A549 (cell line): ENCODE measurements around the gene SEPTIN7. TPM values are rescaled to one million over a fixed set of nuclear protein-coding genes. Genes with fewer than 3 reads are reported as not detected.

Experiments
- ATAC-seq, 2 experiments: fragments of 200-7000 bp in 1 of 2; fragments of >200 bp in 1 of 2; cut with Nextera tagmentation in 1 of 2; cut with Tn5 transposase in 1 of 2; 3 replicates each; pipeline versions ENCODE4 v1.8.0 to v1.9.1; 2018 to 2020; ENCODE audit warnings: mild to moderate bottlenecking in 1 of 2, moderate library complexity in 1 of 2
- CTCF ChIA-PET: fragments of 300-600 bp; sonication (Branson Sonifier 250); formaldehyde crosslinking; extraction: SDS; loops from one replicate; lab custom pipeline; 2021; ENCODE audit warnings: antibody characterized with exemption, inconsistent platforms; lab: Yijun Ruan, JAX
- POLR2A ChIA-PET: fragments of 350-600 bp; formaldehyde crosslinking; extraction: SDS; loops from one replicate; lab custom pipeline; 2021; ENCODE audit warnings: antibody characterized with exemption, inconsistent platforms; lab: Yijun Ruan, JAX
- DNase-seq, 2 experiments: peaks; one replicate each; pipeline versions ENCODE4 v3.0.0 to v3.0.0-alpha.2; 2011 to 2016; ENCODE audit warnings: low read depth in 1 of 2, low spot score in 1 of 2
- FAIRE-seq: peaks from 2 replicates; lab custom pipeline; 2011; peaks lifted over from hg19 to GRCh38; lab: Jason Lieb, UNC
- H3K27ac ChIP-seq, 2 experiments: fragments of >200 bp; sonication (Bioruptor Twin); formaldehyde crosslinking; 3 replicates each; pipeline ENCODE4 v1.5.1; 2016 to 2017
- H3K4me1 ChIP-seq: fragments of >200 bp; sonication (Bioruptor Twin); formaldehyde crosslinking; 3 replicates; pipeline ENCODE4 v1.6.1; 2016
- H3K4me2 ChIP-seq: fragments of >200 bp; sonication (Bioruptor Twin); formaldehyde crosslinking; 3 replicates; pipeline ENCODE4 v1.6.1; 2016
- H3K4me3 ChIP-seq: fragments of >200 bp; sonication (Bioruptor Twin); formaldehyde crosslinking; 3 replicates; pipeline ENCODE4 v1.5.1; 2016
- H3K9me3 ChIP-seq: fragments of >200 bp; sonication (Bioruptor Twin); formaldehyde crosslinking; 3 replicates; pipeline ENCODE4 v1.6.1; 2016
- ATOH8 ChIP-seq: fragments of 250-450 bp; sonication (Bioruptor Pico); IDR thresholded peaks from 2 replicates; pipeline ENCODE4 v1.5.0; 2020; ENCODE audit warnings: low read depth, mild to moderate bottlenecking, moderate library complexity
- CBX8 ChIP-seq: fragments of 200-600 bp; sonication (generic); IDR thresholded peaks from 2 replicates; pipeline ENCODE4 v1.6.1; 2016
- CEBPB ChIP-seq, 2 experiments: fragments of >200 bp in 1 of 2; sonication (Bioruptor Twin) in 1 of 2; formaldehyde crosslinking in 1 of 2; IDR thresholded peaks; 2 replicates each; pipeline ENCODE4 v1.6.1; 2012 to 2016
- CHD2 ChIP-seq: fragments of 150-350 bp; IDR thresholded peaks from 2 replicates; pipeline ENCODE4 v1.6.1; 2014; ENCODE audit warnings: low read length; ENCODE audit not compliant: partially characterized antibody
- CHD4 ChIP-seq: fragments of 200-600 bp; sonication (generic); IDR thresholded peaks from 2 replicates; pipeline ENCODE4 v1.6.1; 2016; ENCODE audit warnings: antibody characterized with exemption, mild to moderate bottlenecking, borderline replicate concordance
- CTCF ChIP-seq: fragments of >200 bp; sonication (Bioruptor Twin); formaldehyde crosslinking; IDR thresholded peaks from 3 replicates; pipeline ENCODE4 v1.5.1; 2016
- E2F6 ChIP-seq: IDR thresholded peaks from 2 replicates; pipeline ENCODE4 v1.6.1; 2012; ENCODE audit warnings: low read depth, borderline replicate concordance
- EHMT2 ChIP-seq: fragments of 200-600 bp; sonication (generic); IDR thresholded peaks from 2 replicates; pipeline ENCODE4 v1.6.1; 2016; ENCODE audit warnings: antibody characterized with exemption, low read depth, mild to moderate bottlenecking, moderate library complexity
- EP300 ChIP-seq, 2 experiments: fragments of >200 bp; sonication (Bioruptor Twin); formaldehyde crosslinking; IDR thresholded peaks; 2 replicates in 1 of 2; 3 replicates in 1 of 2; pipeline ENCODE4 v1.6.1; 2016 to 2017
- FOSB ChIP-seq: fragments of 250-450 bp; sonication (Bioruptor Pico); IDR thresholded peaks from 2 replicates; pipeline ENCODE4 v1.5.0; 2020; ENCODE audit warnings: mild to moderate bottlenecking, moderate library complexity
- FOSL2 ChIP-seq, 2 experiments: fragments of 450-650 bp in 1 of 2; fragments of >200 bp in 1 of 2; sonication (Bioruptor Twin) in 1 of 2; formaldehyde crosslinking; IDR thresholded peaks; 2 replicates each; pipeline versions ENCODE4 v1.5.0 to v1.6.1; 2016 to 2020; ENCODE audit warnings: mild to moderate bottlenecking in 1 of 2, moderate library complexity in 1 of 2
- FOXS1 ChIP-seq: fragments of 250-450 bp; sonication (Bioruptor Pico); IDR thresholded peaks from 2 replicates; pipeline ENCODE4 v1.5.0; 2020; ENCODE audit warnings: mild to moderate bottlenecking, moderate library complexity
- GATA3 ChIP-seq: IDR thresholded peaks from 2 replicates; pipeline ENCODE4 v1.6.1; 2012; ENCODE audit warnings: borderline replicate concordance
- HES2 ChIP-seq: fragments of >200 bp; sonication (Bioruptor Twin); formaldehyde crosslinking; IDR thresholded peaks from 2 replicates; pipeline ENCODE4 v1.6.1; 2016
- HEYL ChIP-seq: fragments of 250-450 bp; sonication (Bioruptor Pico); IDR thresholded peaks from 2 replicates; pipeline ENCODE4 v1.8.0; 2021; ENCODE audit warnings: mild to moderate bottlenecking, moderate library complexity
- HMGXB4 ChIP-seq: fragments of 250-450 bp; sonication (Bioruptor Pico); IDR thresholded peaks from 2 replicates; pipeline ENCODE4 v1.5.0; 2021; ENCODE audit warnings: mild to moderate bottlenecking, moderate library complexity, borderline replicate concordance
- JUN ChIP-seq, 2 experiments: fragments of >200 bp; sonication (Bioruptor Twin); formaldehyde crosslinking; IDR thresholded peaks; 2 replicates in 1 of 2; 3 replicates in 1 of 2; pipeline ENCODE4 v1.6.1; 2016 to 2017
- KDM1A ChIP-seq: fragments of 200-600 bp; sonication (generic); IDR thresholded peaks from 2 replicates; pipeline ENCODE4 v1.6.1; 2016; ENCODE audit warnings: low read depth, mild to moderate bottlenecking
- KDM5A ChIP-seq: fragments of 200-600 bp; sonication (generic); IDR thresholded peaks from 2 replicates; pipeline ENCODE4 v1.6.1; 2016; ENCODE audit warnings: antibody characterized with exemption, mild to moderate bottlenecking
- MAX ChIP-seq: IDR thresholded peaks from 2 replicates; pipeline ENCODE4 v1.6.1; 2012
- PHF8 ChIP-seq: fragments of 200-600 bp; sonication (generic); IDR thresholded peaks from 2 replicates; pipeline ENCODE4 v1.6.1; 2016; ENCODE audit warnings: low read depth, mild to moderate bottlenecking, antibody characterized with exemption, moderate library complexity, borderline replicate concordance
- POLR2A ChIP-seq: IDR thresholded peaks from 2 replicates; pipeline ENCODE4 v1.6.1; 2012; ENCODE audit warnings: mild to moderate bottlenecking, low read length
- POLR2AphosphoS2 ChIP-seq: conservative IDR thresholded peaks from 2 replicates; pipeline ENCODE4 v1.6.1; 2012; ENCODE audit warnings: low read length, improper control_type of control experiment, inconsistent platforms
- RFX5 ChIP-seq: fragments of 450-650 bp; IDR thresholded peaks from 2 replicates; pipeline ENCODE4 v1.7.1; 2014; ENCODE audit warnings: antibody characterized with exemption, mild to moderate bottlenecking, moderate library complexity
- SREBF2 ChIP-seq: fragments of 450-650 bp; IDR thresholded peaks from 2 replicates; pipeline ENCODE4 v1.6.1; 2014; ENCODE audit warnings: mild to moderate bottlenecking, moderate library complexity
- USF2 ChIP-seq: fragments of 450-650 bp; IDR thresholded peaks from 2 replicates; pipeline ENCODE4 v1.6.1; 2014; ENCODE audit warnings: antibody characterized with exemption
- ZFP36 ChIP-seq: fragments of 450-650 bp; IDR thresholded peaks from 2 replicates; pipeline ENCODE4 v1.6.1; 2014; ENCODE audit warnings: borderline replicate concordance; ENCODE audit not compliant: partially characterized antibody
- ZNF302 ChIP-seq: fragments of 250-450 bp; sonication (Bioruptor Pico); IDR thresholded peaks from 2 replicates; pipeline ENCODE4 v1.9.0; 2021; ENCODE audit warnings: inconsistent platforms, mild to moderate bottlenecking, moderate library complexity
- ZSCAN20 ChIP-seq: fragments of 250-450 bp; sonication (Bioruptor Pico); IDR thresholded peaks from 2 replicates; pipeline ENCODE4 v1.8.0; 2022; ENCODE audit warnings: mild to moderate bottlenecking, moderate library complexity
- WGBS: methylation state at CpG from one replicate; pipeline ENCODE4 v1.1.6; 2017; ENCODE audit errors: missing lambda C conversion rate; 5-methylcytosine and 5-hydroxymethylcytosine counted together
- polyA plus RNA-seq, 4 experiments: library from polyadenylated mRNA; depleted of rRNA in 3 of 4; stranded (reverse); fragments of >200 nt; fragmentation: RNase III in 1 of 4; extraction: RNeasy Plus Mini Kit Qiagen cat#74134 plus additional on column Dnase treatment in 1 of 4; gene quantifications; 2 replicates in 3 of 4; 3 replicates in 1 of 4; pipeline ENCODE4 v1.2.3, GENCODE V29; 2011 to 2017

The SEPTIN7 gene
- polyA plus RNA-seq, 2 of the 4 experiments (the other 2 are of a cell fraction) = 282 to 385 TPM

GRCh38 chr7:35846816-35847412, 46.1 kb downstream of the SEPTIN7 start:
- FAIRE-seq (no peak), DNase-seq (no peak)
- POLR2A ChIA-PET = no interaction called here
- Histone ChIP-seq H3K4me2 (no peak overlapping the region), H3K4me3 (no peak overlapping the region), H3K27ac (no peak overlapping the region)
- CTCF ChIA-PET = interaction anchor here (1.7 to 2.7 kb wide), 2 partner anchors 16 to 137 kb away, joined by 4 to 6 read pairs; no protein-coding TSS in a partner anchor
- no peak for TF ChIP-seq EP300 (IDR thresholded peaks at IDR 0.05)
- no peak for TF ChIP-seq KDM1A
- no peak for TF ChIP-seq CEBPB (IDR thresholded peaks at IDR 0.05)
- no peak for TF ChIP-seq USF2
- TF ChIP-seq PHF8 = no peak
- TF ChIP-seq JUN (IDR thresholded peaks at IDR 0.05) = no peak
- TF ChIP-seq HMGXB4 (CRISPR knock-in tag) = no peak
- no peak for TF ChIP-seq E2F6
- no peak for TF ChIP-seq CTCF
- TF ChIP-seq EHMT2 = no peak
- TF ChIP-seq ZNF302 (CRISPR knock-in tag) = no peak
- TF ChIP-seq MAX = no peak
- no peak for TF ChIP-seq CHD4
- no peak for TF ChIP-seq ZFP36
- no peak for TF ChIP-seq ZSCAN20 (CRISPR knock-in tag)
- no peak for TF ChIP-seq HES2
- TF ChIP-seq, all 56 proteins: peak for 0
- 99% methylated on average over 11 of the region's 11 CpGs for WGBS
- H3K9me3 ChIP-seq = no peaks in the 10 kb centered on the region
- ATAC-seq = no peak
- H3K4me1 ChIP-seq = peaks cover 2% of the 10 kb centered on the region; the same call in 1 of the 3 replicates

GRCh38 chr7:35848725-35849124, 47.9 kb downstream of the SEPTIN7 start:
- POLR2A ChIA-PET = interaction anchor here (1.6 kb wide), 1 partner anchor 48 kb away, joined by 5 read pairs; the partner anchor contains the start of gene SEPTIN7
- FAIRE-seq (no peak), ATAC-seq (no peak), DNase-seq (no peak)
- Histone ChIP-seq H3K9me3 (no peaks in the 10 kb centered on the region), H3K4me3 (no peak overlapping the region), H3K27ac (no peak overlapping the region), H3K4me1 (peaks cover 4% of the 10 kb centered on the region; the same call in 1 of the 3 replicates), H3K4me2 (no peak overlapping the region)
- TF ChIP-seq FOXS1 (CRISPR knock-in tag) (no peak), FOSL2 (IDR thresholded peaks at IDR 0.05) (no peak), FOSL2 (CRISPR knock-in tag; IDR thresholded peaks at IDR 0.05) (no peak), POLR2A (no peak), CHD4 (no peak), RFX5 (no peak), POLR2AphosphoS2 (no peak), KDM1A (no peak), ZSCAN20 (CRISPR knock-in tag) (no peak), GATA3 (no peak), EP300 (IDR thresholded peaks at IDR 0.05) (no peak), CHD2 (no peak), FOSB (CRISPR knock-in tag) (no peak), MAX (no peak), CBX8 (no peak), HEYL (CRISPR knock-in tag) (no peak), CEBPB (IDR thresholded peaks at IDR 0.05) (no peak), SREBF2 (no peak), KDM5A (no peak), ATOH8 (no peak)
- WGBS = 84% methylated on average over 2 of the region's 2 CpGs
- CTCF ChIA-PET = interaction anchor here (0.6 kb wide), 1 partner anchor 99 kb away, joined by 3 read pairs; no protein-coding TSS in a partner anchor
